ENCODE measurements around the gene C2CD3. TPM values are rescaled to one million over a fixed set of nuclear protein-coding genes. Genes with fewer than 3 reads are reported as not detected.

Gene C2CD3
- total and polyA plus RNA-seq, 9 of the 15 experiments (the other 6 are each of a cell fraction or from before 2014, with no cell fraction given): 4.4 to 20.2 (median 15.4) TPM

DNA sequence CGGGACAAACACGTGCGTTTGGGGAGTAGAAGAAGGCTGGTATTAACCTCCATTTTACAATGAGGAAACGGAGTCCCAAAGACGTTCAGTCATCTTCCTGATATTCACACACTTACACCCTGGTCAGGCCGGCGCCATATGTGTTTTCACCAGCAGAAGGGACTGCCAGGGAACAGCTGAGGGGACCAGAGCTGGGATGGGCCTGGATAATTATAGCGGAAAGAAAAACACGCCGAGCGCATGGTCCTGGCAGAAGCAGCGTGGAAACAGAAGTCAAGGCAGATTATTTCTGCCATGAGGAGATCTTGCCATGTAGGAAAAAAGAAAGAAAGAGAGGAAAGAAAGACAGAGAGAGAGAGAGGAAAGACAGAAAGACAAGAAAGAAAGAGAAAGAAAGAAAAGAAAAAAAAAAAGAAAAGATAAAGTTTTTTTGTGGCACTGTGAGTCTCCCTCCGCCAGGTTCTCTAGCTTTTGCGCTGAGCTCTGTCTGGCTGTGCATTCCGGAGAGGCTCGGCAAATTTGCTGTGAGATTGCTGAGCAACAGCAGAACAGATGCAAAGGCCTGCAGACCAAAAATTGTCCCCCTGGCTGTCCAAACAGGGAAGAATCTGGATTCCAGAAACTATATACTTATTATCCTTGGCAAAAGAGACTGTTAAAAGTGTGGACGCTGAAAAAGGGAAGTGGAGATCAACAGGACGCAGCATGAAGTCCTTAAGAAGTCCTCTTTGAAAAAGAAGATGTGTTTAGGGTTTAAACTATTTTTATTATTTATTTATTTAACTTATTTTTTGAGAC, 186.9 kb downstream of the C2CD3 start (continued):
- TF ChIP-seq, protein P1, sequence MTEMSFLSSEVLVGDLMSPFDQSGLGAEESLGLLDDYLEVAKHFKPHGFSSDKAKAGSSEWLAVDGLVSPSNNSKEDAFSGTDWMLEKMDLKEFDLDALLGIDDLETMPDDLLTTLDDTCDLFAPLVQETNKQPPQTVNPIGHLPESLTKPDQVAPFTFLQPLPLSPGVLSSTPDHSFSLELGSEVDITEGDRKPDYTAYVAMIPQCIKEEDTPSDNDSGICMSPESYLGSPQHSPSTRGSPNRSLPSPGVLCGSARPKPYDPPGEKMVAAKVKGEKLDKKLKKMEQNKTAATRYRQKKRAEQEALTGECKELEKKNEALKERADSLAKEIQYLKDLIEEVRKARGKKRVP (CRISPR knock-in tag; IDR thresholded peaks at IDR 0.05): peak; percentile 18; the same call in 1 of the 2 replicates
- TF ChIP-seq, protein P2, sequence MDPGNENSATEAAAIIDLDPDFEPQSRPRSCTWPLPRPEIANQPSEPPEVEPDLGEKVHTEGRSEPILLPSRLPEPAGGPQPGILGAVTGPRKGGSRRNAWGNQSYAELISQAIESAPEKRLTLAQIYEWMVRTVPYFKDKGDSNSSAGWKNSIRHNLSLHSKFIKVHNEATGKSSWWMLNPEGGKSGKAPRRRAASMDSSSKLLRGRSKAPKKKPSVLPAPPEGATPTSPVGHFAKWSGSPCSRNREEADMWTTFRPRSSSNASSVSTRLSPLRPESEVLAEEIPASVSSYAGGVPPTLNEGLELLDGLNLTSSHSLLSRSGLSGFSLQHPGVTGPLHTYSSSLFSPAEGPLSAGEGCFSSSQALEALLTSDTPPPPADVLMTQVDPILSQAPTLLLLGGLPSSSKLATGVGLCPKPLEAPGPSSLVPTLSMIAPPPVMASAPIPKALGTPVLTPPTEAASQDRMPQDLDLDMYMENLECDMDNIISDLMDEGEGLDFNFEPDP (CRISPR knock-in tag; IDR thresholded peaks at IDR 0.05): no peak
- no peak for TF ChIP-seq C11orf30 (IDR thresholded peaks at IDR 0.05; ENCODE audit: low read depth)
- TF ChIP-seq, protein P3, sequence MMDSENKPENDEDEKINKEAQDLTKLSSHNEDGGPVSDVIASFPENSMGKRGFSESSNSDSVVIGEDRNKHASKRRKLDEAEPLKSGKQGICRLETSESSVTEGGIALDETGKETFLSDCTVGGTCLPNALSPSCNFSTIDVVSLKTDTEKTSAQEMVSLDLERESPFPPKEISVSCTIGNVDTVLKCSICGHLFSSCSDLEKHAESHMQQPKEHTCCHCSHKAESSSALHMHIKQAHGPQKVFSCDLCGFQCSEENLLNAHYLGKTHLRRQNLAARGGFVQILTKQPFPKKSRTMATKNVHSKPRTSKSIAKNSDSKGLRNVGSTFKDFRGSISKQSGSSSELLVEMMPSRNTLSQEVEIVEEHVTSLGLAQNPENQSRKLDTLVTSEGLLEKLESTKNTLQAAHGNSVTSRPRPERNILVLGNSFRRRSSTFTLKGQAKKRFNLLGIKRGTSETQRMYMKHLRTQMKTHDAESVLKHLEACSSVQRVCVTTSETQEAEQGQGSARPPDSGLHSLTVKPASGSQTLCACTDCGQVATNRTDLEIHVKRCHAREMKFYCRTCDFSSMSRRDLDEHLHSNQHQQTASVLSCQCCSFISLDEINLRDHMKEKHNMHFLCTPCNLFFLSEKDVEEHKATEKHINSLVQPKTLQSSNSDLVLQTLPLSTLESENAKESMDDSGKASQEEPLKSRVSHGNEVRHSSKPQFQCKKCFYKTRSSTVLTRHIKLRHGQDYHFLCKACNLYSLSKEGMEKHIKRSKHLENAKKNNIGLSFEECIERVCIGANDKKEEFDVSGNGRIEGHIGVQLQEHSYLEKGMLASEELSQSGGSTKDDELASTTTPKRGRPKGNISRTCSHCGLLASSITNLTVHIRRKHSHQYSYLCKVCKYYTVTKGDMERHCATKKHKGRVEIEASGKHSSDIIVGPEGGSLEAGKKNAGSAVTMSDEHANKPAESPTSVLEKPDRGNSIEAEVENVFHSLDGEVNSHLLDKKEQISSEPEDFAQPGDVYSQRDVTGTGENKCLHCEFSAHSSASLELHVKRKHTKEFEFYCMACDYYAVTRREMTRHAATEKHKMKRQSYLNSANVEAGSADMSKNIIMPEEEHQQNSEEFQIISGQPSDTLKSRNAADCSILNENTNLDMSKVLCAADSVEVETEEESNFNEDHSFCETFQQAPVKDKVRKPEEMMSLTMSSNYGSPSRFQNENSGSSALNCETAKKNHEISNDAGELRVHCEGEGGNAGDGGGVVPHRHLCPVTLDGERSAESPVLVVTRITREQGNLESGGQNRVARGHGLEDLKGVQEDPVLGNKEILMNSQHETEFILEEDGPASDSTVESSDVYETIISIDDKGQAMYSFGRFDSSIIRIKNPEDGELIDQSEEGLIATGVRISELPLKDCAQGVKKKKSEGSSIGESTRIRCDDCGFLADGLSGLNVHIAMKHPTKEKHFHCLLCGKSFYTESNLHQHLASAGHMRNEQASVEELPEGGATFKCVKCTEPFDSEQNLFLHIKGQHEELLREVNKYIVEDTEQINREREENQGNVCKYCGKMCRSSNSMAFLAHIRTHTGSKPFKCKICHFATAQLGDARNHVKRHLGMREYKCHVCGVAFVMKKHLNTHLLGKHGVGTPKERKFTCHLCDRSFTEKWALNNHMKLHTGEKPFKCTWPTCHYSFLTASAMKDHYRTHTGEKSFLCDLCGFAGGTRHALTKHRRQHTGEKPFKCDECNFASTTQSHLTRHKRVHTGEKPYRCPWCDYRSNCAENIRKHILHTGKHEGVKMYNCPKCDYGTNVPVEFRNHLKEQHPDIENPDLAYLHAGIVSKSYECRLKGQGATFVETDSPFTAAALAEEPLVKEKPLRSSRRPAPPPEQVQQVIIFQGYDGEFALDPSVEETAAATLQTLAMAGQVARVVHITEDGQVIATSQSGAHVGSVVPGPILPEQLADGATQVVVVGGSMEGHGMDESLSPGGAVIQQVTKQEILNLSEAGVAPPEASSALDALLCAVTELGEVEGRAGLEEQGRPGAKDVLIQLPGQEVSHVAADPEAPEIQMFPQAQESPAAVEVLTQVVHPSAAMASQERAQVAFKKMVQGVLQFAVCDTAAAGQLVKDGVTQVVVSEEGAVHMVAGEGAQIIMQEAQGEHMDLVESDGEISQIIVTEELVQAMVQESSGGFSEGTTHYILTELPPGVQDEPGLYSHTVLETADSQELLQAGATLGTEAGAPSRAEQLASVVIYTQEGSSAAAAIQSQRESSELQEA (IDR thresholded peaks at IDR 0.05; ENCODE audit: low read depth): no peak; the same call in 1 of the 2 replicates
- TF ChIP-seq POLR2AphosphoS5 (IDR thresholded peaks at IDR 0.05; ENCODE audit: control insufficient read depth, insufficient read depth, low read depth, low read length): no peak
- TF ChIP-seq NR4A1 (CRISPR knock-in tag; IDR thresholded peaks at IDR 0.05): no peak
- no peak for TF ChIP-seq NR4A1 (tag; IDR thresholded peaks at IDR 0.05)
- TF ChIP-seq DIDO1 (tag; IDR thresholded peaks at IDR 0.05; ENCODE audit: low read depth): 0 out of 2 replicates have a peak, but pooled peaks have one; percentile 6
- TF ChIP-seq, protein P4, sequence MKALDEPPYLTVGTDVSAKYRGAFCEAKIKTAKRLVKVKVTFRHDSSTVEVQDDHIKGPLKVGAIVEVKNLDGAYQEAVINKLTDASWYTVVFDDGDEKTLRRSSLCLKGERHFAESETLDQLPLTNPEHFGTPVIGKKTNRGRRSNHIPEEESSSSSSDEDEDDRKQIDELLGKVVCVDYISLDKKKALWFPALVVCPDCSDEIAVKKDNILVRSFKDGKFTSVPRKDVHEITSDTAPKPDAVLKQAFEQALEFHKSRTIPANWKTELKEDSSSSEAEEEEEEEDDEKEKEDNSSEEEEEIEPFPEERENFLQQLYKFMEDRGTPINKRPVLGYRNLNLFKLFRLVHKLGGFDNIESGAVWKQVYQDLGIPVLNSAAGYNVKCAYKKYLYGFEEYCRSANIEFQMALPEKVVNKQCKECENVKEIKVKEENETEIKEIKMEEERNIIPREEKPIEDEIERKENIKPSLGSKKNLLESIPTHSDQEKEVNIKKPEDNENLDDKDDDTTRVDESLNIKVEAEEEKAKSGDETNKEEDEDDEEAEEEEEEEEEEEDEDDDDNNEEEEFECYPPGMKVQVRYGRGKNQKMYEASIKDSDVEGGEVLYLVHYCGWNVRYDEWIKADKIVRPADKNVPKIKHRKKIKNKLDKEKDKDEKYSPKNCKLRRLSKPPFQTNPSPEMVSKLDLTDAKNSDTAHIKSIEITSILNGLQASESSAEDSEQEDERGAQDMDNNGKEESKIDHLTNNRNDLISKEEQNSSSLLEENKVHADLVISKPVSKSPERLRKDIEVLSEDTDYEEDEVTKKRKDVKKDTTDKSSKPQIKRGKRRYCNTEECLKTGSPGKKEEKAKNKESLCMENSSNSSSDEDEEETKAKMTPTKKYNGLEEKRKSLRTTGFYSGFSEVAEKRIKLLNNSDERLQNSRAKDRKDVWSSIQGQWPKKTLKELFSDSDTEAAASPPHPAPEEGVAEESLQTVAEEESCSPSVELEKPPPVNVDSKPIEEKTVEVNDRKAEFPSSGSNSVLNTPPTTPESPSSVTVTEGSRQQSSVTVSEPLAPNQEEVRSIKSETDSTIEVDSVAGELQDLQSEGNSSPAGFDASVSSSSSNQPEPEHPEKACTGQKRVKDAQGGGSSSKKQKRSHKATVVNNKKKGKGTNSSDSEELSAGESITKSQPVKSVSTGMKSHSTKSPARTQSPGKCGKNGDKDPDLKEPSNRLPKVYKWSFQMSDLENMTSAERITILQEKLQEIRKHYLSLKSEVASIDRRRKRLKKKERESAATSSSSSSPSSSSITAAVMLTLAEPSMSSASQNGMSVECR (CRISPR knock-in tag; IDR thresholded peaks at IDR 0.05): no peak; the same call in 1 of the 2 replicates
